Trophoblast cell (in vitro differentiated cells and primary cell): ENCODE data around the gene GNGT1.

ENCODE experiments used
- DNase-seq, 2 donors: peaks; one replicate each; pipeline ENCODE4 v3.0.0-alpha.2; 2016
- H2AFZ ChIP-seq: 2 replicates; pipeline ENCODE4 v1.6.1; 2013; ENCODE audit warnings: low read length, moderate library complexity, mild to moderate bottlenecking; ENCODE audit not compliant: insufficient read depth, poor library complexity
- H2AK5ac ChIP-seq: 2 replicates; pipeline ENCODE4 v1.6.1; 2013; ENCODE audit warnings: mild to moderate bottlenecking, low read length
- H2BK120ac ChIP-seq: 2 replicates; pipeline ENCODE4 v1.6.1; 2013; ENCODE audit warnings: low read length, mild to moderate bottlenecking, moderate library complexity; ENCODE audit not compliant: insufficient read depth, poor library complexity
- H2BK12ac ChIP-seq: 2 replicates; pipeline ENCODE4 v1.6.1; 2013; ENCODE audit warnings: mild to moderate bottlenecking, low read length, moderate library complexity
- H2BK5ac ChIP-seq: 2 replicates; pipeline ENCODE4 v1.6.1; 2013; ENCODE audit warnings: low read length, low read depth, moderate library complexity, mild to moderate bottlenecking; ENCODE audit not compliant: poor library complexity
- H3K14ac ChIP-seq: 2 replicates; pipeline ENCODE4 v1.6.1; 2013; ENCODE audit warnings: mild to moderate bottlenecking, low read length
- H3K18ac ChIP-seq: 2 replicates; pipeline ENCODE4 v1.6.1; 2013; ENCODE audit warnings: mild to moderate bottlenecking, low read length
- H3K23ac ChIP-seq: 2 replicates; pipeline ENCODE4 v1.6.1; 2013; ENCODE audit warnings: low read length
- H3K27ac ChIP-seq: 2 replicates; pipeline ENCODE4 v1.5.1; 2013; ENCODE audit warnings: low read depth, mild to moderate bottlenecking, inconsistent platforms, low read length, moderate library complexity
- H3K27me3 ChIP-seq: 2 replicates; pipeline ENCODE4 v1.6.1; 2013; ENCODE audit warnings: inconsistent platforms, mild to moderate bottlenecking, low read length, moderate library complexity; ENCODE audit not compliant: insufficient read depth
- H3K36me3 ChIP-seq, 2 experiments: 1 replicate in 1 of 2; 2 replicates in 1 of 2; pipeline ENCODE4 v1.6.1; 2013; ENCODE audit warnings: low read length in 2 of 2, mild to moderate bottlenecking in 2 of 2, moderate library complexity in 1 of 2; ENCODE audit not compliant: insufficient read depth in 2 of 2, control insufficient read depth in 1 of 2
- H3K4ac ChIP-seq: 2 replicates; pipeline ENCODE4 v1.6.1; 2013; ENCODE audit warnings: low read depth, mild to moderate bottlenecking, low read length, moderate library complexity
- H3K4me1 ChIP-seq, 2 experiments: 1 replicate in 1 of 2; 2 replicates in 1 of 2; pipeline ENCODE4 v1.6.1; 2013; ENCODE audit warnings: low read length in 2 of 2, mild to moderate bottlenecking in 2 of 2, moderate library complexity in 1 of 2; ENCODE audit not compliant: insufficient read depth in 2 of 2, control insufficient read depth in 1 of 2
- H3K4me2 ChIP-seq: 2 replicates; pipeline ENCODE4 v1.6.1; 2013; ENCODE audit warnings: inconsistent platforms, mild to moderate bottlenecking, low read length, moderate library complexity
- H3K4me3 ChIP-seq: 2 replicates; pipeline ENCODE4 v1.5.1; 2013; ENCODE audit warnings: mild to moderate bottlenecking, low read depth, low read length, inconsistent platforms
- H3K79me1 ChIP-seq: one replicate; pipeline ENCODE4 v1.6.1; 2013; ENCODE audit warnings: low read length
- H3K79me2 ChIP-seq: 2 replicates; pipeline ENCODE4 v1.6.1; 2013; ENCODE audit warnings: low read length, mild to moderate bottlenecking; ENCODE audit not compliant: control insufficient read depth, insufficient read depth, poor library complexity
- H3K9ac ChIP-seq: 2 replicates; pipeline ENCODE4 v1.6.1; 2013; ENCODE audit warnings: mild to moderate bottlenecking, low read length
- H3K9me3 ChIP-seq: 2 replicates; pipeline ENCODE4 v1.6.1; 2013; ENCODE audit warnings: low read depth, mild to moderate bottlenecking, control low read depth, inconsistent platforms, low read length; ENCODE audit not compliant: insufficient read depth
- H4K12ac ChIP-seq: 2 replicates; pipeline ENCODE4 v1.6.1; 2013; ENCODE audit warnings: low read depth, mild to moderate bottlenecking, low read length, moderate library complexity
- H4K8ac ChIP-seq: 2 replicates; pipeline ENCODE4 v1.6.1; 2013; ENCODE audit warnings: low read depth, mild to moderate bottlenecking, low read length, moderate library complexity
- H4K91ac ChIP-seq: one replicate; pipeline ENCODE4 v1.6.1; 2013; ENCODE audit warnings: low read depth, mild to moderate bottlenecking, low read length, moderate library complexity
- WGBS: extraction: QIAGEN DNeasy Blood & Tissue Kit; methylation state at CpG from one replicate; pipeline ENCODE4 v1.1.7; 2013; ENCODE audit warnings: missing lambda C conversion rate; ENCODE audit not compliant: insufficient read length, insufficient coverage; ENCODE audit errors: extremely low coverage; 5-methylcytosine and 5-hydroxymethylcytosine counted together

The GNGT1 gene

GRCh38 chr7:93941945-93942344 is 35.6 kb downstream of the GNGT1 start:
- Histone ChIP-seq H3K4me3 (no peak overlapping the region), H3K9ac (no peak overlapping the region), H3K79me1 (no peaks in the 10 kb centered on the region), H2AK5ac (no peak overlapping the region), H3K9me3 (no peaks in the 10 kb centered on the region), H4K12ac (no peak overlapping the region), H3K79me2 (no peaks in the 10 kb centered on the region), H3K4me1 (no peaks in the 10 kb centered on the region), H3K18ac (no peak overlapping the region), H3K36me3 (no peaks in the 10 kb centered on the region), H2BK5ac (no peak overlapping the region), H2BK12ac (no peak overlapping the region), H2BK120ac (no peak overlapping the region), H3K27me3 (no peaks in the 10 kb centered on the region), H4K91ac (no peak overlapping the region), H4K8ac (no peak overlapping the region), H3K4me2 (no peak overlapping the region), H3K4ac (no peak overlapping the region), H3K23ac (no peak overlapping the region), H3K14ac (no peak overlapping the region), H2AFZ (no peak overlapping the region), H3K27ac (no peak overlapping the region)
- no peak for DNase-seq
- WGBS, result no CpG with 5 or more reads among the region's 2 CpGs

GRCh38 chr7:93943816-93944540 is 37.6 kb downstream of the GNGT1 start:
- H3K4me2 ChIP-seq, result no peak overlapping the region
- no peak overlapping the region for H3K14ac ChIP-seq

GRCh38 chr7:93944673-93945072 is 38.3 kb downstream of the GNGT1 start:
- Histone ChIP-seq H3K27me3 (no peaks in the 10 kb centered on the region), H3K9ac (no peak overlapping the region), H4K12ac (no peak overlapping the region), H3K79me1 (peaks cover 3% of the 10 kb centered on the region), H2AK5ac (no peak overlapping the region), H4K8ac (no peak overlapping the region), H3K4ac (no peak overlapping the region), H3K79me2 (no peaks in the 10 kb centered on the region), H3K23ac (no peak overlapping the region), H3K27ac (no peak overlapping the region), H3K36me3 (no peaks in the 10 kb centered on the region), H2AFZ (no peak overlapping the region), H3K4me2 (no peak overlapping the region), H2BK12ac (no peak overlapping the region), H3K4me3 (no peak overlapping the region), H2BK120ac (no peak overlapping the region), H3K9me3 (no peaks in the 10 kb centered on the region), H3K4me1 (peaks cover 0 to 2% of the 10 kb centered on the region in 2 experiments), H3K14ac (no peak overlapping the region), H4K91ac (no peak overlapping the region), H2BK5ac (no peak overlapping the region), H3K18ac (no peak overlapping the region)
- no CpG with 5 or more reads among the region's 1 CpG for WGBS
- DNase-seq, result no peak

More at GRCh38 chr7:93943816-93944540, 37.6 kb downstream of the GNGT1 start:
- Histone ChIP-seq H2AFZ (no peak overlapping the region), H3K27ac (no peak overlapping the region), H2BK120ac (no peak overlapping the region), H2BK12ac (no peak overlapping the region), H4K8ac (no peak overlapping the region), H2AK5ac (no peak overlapping the region), H4K91ac (no peak overlapping the region), H3K23ac (no peak overlapping the region), H3K4ac (no peak overlapping the region), H4K12ac (no peak overlapping the region), H3K18ac (no peak overlapping the region), H3K27me3 (no peaks in the 10 kb centered on the region), H3K9ac (no peak overlapping the region), H3K79me2 (no peaks in the 10 kb centered on the region), H3K4me3 (no peak overlapping the region), H3K79me1 (peaks cover 3% of the 10 kb centered on the region), H3K36me3 (no peaks in the 10 kb centered on the region), H2BK5ac (no peak overlapping the region), H3K9me3 (no peaks in the 10 kb centered on the region), H3K4me1 (peaks cover 0 to 2% of the 10 kb centered on the region in 2 experiments)
- DNase-seq, result no peak
- no CpG with 5 or more reads among the region's 4 CpGs for WGBS

- peaks cover 0 to 2% of the 10 kb centered on the region in 2 experiments for H3K4me1 ChIP-seq
- H2AK5ac ChIP-seq, result no peak overlapping the region
- no peak overlapping the region for H3K4me2 ChIP-seq
- H3K27ac ChIP-seq, result no peak overlapping the region
- no peak overlapping the region for H4K91ac ChIP-seq
- no peak overlapping the region for H2AFZ ChIP-seq
- no peak overlapping the region for H4K12ac ChIP-seq
- H3K36me3 ChIP-seq, result no peaks in the 10 kb centered on the region
- H3K4me3 ChIP-seq, result no peak overlapping the region
- H3K14ac ChIP-seq, result no peak overlapping the region
- H3K9me3 ChIP-seq, result no peaks in the 10 kb centered on the region
- no peak overlapping the region for H3K23ac ChIP-seq
- H3K18ac ChIP-seq, result no peak overlapping the region
- H3K9ac ChIP-seq, result no peak overlapping the region
- H3K4ac ChIP-seq, result no peak overlapping the region
- H3K27me3 ChIP-seq, result no peaks in the 10 kb centered on the region
- H3K79me2 ChIP-seq, result no peaks in the 10 kb centered on the region
- WGBS, result no CpG with 5 or more reads among the region's 3 CpGs
- DNase-seq, result no peak
- H3K79me1 ChIP-seq, result peaks cover 3% of the 10 kb centered on the region
- no peak overlapping the region for H2BK5ac ChIP-seq
- H2BK120ac ChIP-seq, result no peak overlapping the region
- H2BK12ac ChIP-seq, result no peak overlapping the region
- no peak overlapping the region for H4K8ac ChIP-seq
Observed at GRCh38 chr7:93945083-93945482, 38.7 kb downstream of the GNGT1 start.
